H1 (cell line): ENCODE data around the gene DNAH8. TPM values are rescaled to one million over a fixed set of nuclear protein-coding genes. Genes with fewer than 3 reads are reported as not detected.

Experiments used
- CHD2 ChIP-seq: IDR thresholded peaks from 2 replicates; pipeline ENCODE4 v1.6.1; 2012; ENCODE audit warnings: low read length, improper control_type of control experiment
- CHD7 ChIP-seq: fragments of 300-600 bp; sonication (generic); IDR thresholded peaks from 2 replicates; pipeline ENCODE4 v1.7.1; 2012; ENCODE audit warnings: low read length, moderate library complexity, mild to moderate bottlenecking, inconsistent platforms; ENCODE audit not compliant: insufficient replicate concordance
- TBP ChIP-seq: IDR thresholded peaks from 2 replicates; pipeline ENCODE4 v1.6.1; 2011; ENCODE audit warnings: low read depth, low read length, improper control_type of control experiment
- polyA plus RNA-seq, 7 experiments: library from polyadenylated mRNA; depleted of rRNA in 3 of 7; stranded (reverse) in 5 of 7; unstranded in 2 of 7; fragments of >200 nt in 5 of 7; fragments of 200-250 nt in 2 of 7; gene quantifications; 1 replicate in 5 of 7; 2 replicates in 1 of 7; 4 replicates in 1 of 7; pipeline versions ENCODE4 v1.2.1 to v1.2.3, GENCODE V29; 2011 to 2013; ENCODE audit warnings: missing spikeins in 2 of 7, mixed read lengths in 2 of 7
- total RNA-seq: library from RNA; stranded (reverse); fragmentation: NEBNext Ultra II Directional; extraction: Animal tissue kit (Norgen Biotek cat#: 25700); gene quantifications from 2 replicates; pipeline ENCODE4 v1.2.1, GENCODE V29; 2021

DNAH8 gene
- total and polyA plus RNA-seq, 2 of the 8 experiments (the other 6 are each of a cell fraction or from before 2014, with no cell fraction given) = under 0.01 TPM; not detected in 1

DNA sequence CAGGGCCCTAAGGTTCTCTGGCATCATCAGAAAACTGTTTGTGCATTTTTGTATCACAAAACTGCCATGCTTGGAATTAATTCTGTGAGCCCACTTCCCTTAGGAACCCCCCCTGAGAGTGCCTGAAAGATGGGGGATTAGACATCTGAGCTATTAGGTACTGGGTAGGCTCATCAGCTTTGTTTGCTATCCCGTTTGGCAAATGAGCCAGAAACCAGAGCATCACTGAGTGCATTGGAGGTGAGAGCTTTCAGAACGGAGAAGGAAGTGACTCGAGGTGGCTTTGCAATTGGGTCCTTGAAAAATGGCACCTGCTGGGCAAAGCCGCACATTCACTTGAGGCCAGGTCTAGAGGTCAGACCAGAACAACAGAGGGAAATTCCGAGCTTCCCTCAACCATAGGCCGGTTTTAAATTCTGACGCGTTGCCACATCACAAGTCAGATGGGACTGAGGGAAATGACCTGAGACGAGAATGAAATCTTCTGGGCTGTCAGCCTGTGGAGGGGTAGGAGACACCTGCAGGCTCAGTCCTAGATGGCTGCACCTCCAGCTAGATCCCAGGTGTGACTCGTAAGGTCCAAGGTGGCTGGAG lies 325.1 kb downstream of the DNAH8 start (continued):
- TF ChIP-seq CHD7 (no peak), TBP (no peak), CHD2 (no peak)
